DOHH2 (cell line): ENCODE results near the gene CFAP46.
"Not testable (repeated sequence)": the region's sequence is repeated elsewhere in the genome, so short reads cannot be mapped to it uniquely, and the experiment has no call there.

Experiments used
- H3F3A ChIP-seq: fragments of 200-600 bp; sonication (generic), shearing (Covaris generic); 2 replicates; pipeline ENCODE4 v1.6.0; 2016; ENCODE audit warnings: antibody characterized with exemption, mild to moderate bottlenecking; ENCODE audit not compliant: control insufficient read depth, insufficient read depth
- H3K27ac ChIP-seq: fragments of 200-600 bp; sonication (generic); 2 replicates; pipeline ENCODE4 v1.5.1; 2014; ENCODE audit warnings: low read depth, mild to moderate bottlenecking, low read length, moderate library complexity
- H3K27me3 ChIP-seq: fragments of 200-600 bp; sonication (generic); 2 replicates; pipeline ENCODE4 v1.6.1; 2014; ENCODE audit warnings: mild to moderate bottlenecking, low read length, mixed read lengths; ENCODE audit not compliant: control insufficient read depth
- H3K36me3 ChIP-seq: fragments of 200-600 bp; sonication (generic); 2 replicates; pipeline ENCODE4 v1.6.1; 2014; ENCODE audit warnings: mild to moderate bottlenecking, low read length, moderate library complexity, mixed read lengths; ENCODE audit not compliant: control insufficient read depth
- H3K4me1 ChIP-seq: fragments of 200-600 bp; sonication (generic); 2 replicates; pipeline ENCODE4 v1.6.1; 2014; ENCODE audit warnings: mild to moderate bottlenecking, low read length, mixed read lengths; ENCODE audit not compliant: control insufficient read depth
- H3K4me2 ChIP-seq: fragments of 200-600 bp; sonication (generic); 2 replicates; pipeline ENCODE4 v1.6.0; 2014; ENCODE audit warnings: mild to moderate bottlenecking, low read length, moderate library complexity
- H3K4me3 ChIP-seq: fragments of 200-600 bp; sonication (generic); 2 replicates; pipeline ENCODE4 v1.5.1; 2014; ENCODE audit warnings: mild to moderate bottlenecking, low read length, mixed read lengths
- H3K79me2 ChIP-seq: fragments of 200-600 bp; sonication (generic); 2 replicates; pipeline ENCODE4 v1.6.1; 2014; ENCODE audit warnings: mild to moderate bottlenecking, low read length, mixed read lengths; ENCODE audit not compliant: control insufficient read depth
- H3K9me2 ChIP-seq: fragments of 200-600 bp; sonication (generic); replicated peaks from 2 replicates; pipeline ENCODE4 v1.6.1; 2014; ENCODE audit warnings: mild to moderate bottlenecking, low read length, mixed read lengths; ENCODE audit not compliant: control insufficient read depth
- H3K9me3 ChIP-seq: fragments of 200-600 bp; sonication (generic); 2 replicates; pipeline ENCODE4 v1.6.1; 2014; ENCODE audit warnings: antibody characterized with exemption, low read length, mixed read lengths; ENCODE audit not compliant: control insufficient read depth, insufficient read depth
- H4K20me1 ChIP-seq: fragments of 200-600 bp; sonication (generic); 2 replicates; pipeline ENCODE4 v1.6.0; 2014; ENCODE audit warnings: low read depth, mild to moderate bottlenecking, antibody characterized with exemption, low read length, moderate library complexity; ENCODE audit not compliant: control insufficient read depth, insufficient read depth
- EZH2phosphoT487 ChIP-seq: fragments of 200-600 bp; sonication (generic); IDR thresholded peaks from 2 replicates; pipeline ENCODE4 v1.6.1; 2017; ENCODE audit warnings: borderline replicate concordance, mild to moderate bottlenecking, antibody characterized with exemption, low read length, moderate library complexity, mixed read lengths
- TF ChIP-seq, protein P1 (sequence below): fragments of 200-600 bp; sonication (generic); IDR thresholded peaks from one replicate; pipeline ENCODE4 v1.5.1; 2014; ENCODE audit warnings: antibody characterized with exemption, mild to moderate bottlenecking, low read depth, low read length; ENCODE audit not compliant: poor library complexity, severe bottlenecking

CFAP46 gene

DNA sequence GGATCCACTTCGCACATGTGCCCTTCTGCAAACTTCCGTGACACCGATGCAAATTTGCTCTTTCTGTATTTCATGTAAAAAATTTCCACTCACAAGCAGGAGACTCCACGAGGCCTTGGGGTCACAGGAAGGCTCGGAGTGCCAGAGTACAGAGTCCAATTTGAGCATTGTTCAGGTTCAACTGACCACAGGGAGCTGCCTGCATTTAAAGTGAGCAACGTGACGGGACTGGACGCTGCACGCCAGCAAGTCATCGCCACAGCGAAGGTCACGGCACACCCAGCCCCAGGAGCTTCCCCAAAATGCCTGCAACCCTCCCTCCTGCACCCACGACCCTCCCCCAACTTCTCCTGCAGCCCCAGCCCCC lies 115.0 kb downstream of the CFAP46 start:
- no peaks in the 10 kb centered on the region for H3K79me2 ChIP-seq

DNA sequence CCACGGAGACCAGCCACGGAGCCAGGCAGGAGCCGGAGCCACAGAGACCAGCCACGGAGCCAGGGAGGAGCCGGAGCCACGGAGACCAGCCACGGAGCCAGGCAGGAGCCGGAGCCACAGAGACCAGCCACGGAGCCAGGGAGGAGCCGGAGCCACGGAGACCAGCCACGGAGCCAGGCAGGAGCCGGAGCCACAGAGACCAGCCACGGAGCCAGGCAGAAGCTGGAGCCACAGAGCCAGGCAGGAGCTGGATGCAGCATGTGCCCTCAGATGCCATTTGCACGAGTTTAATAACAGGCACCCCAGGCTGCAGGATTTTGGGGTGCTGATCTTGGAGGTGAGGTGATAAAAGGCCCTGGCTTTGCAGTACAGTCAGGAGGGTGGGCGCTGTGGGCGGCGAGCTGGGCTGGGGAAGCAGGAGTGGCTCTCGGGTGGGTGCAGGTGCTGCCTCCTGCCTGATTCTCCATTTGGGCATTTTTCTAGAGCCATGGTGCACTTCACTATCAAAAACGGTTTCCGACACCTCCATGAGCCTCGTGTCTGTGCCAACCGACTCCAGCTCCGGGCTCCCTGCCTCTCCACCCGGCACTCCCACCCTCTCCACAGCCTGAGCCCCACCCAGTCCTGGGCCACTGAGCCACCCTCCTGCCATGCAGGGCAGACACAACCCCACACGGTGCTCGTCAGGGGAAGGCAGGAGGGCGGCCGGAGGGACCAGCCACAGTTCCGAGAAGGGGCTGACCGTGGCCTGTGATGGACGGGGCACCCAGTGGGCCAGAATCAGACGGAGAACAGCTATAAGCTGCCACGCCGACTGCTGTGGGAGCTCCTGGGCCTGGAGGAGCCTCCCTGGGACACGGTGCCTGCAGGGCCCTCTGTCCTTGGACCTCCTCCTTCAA lies 115.6 kb downstream of the CFAP46 start:
- peaks cover 37% of the 10 kb centered on the region for H3K9me3 ChIP-seq
- TF ChIP-seq EZH2phosphoT487, result no peak
- TF ChIP-seq, protein P1, sequence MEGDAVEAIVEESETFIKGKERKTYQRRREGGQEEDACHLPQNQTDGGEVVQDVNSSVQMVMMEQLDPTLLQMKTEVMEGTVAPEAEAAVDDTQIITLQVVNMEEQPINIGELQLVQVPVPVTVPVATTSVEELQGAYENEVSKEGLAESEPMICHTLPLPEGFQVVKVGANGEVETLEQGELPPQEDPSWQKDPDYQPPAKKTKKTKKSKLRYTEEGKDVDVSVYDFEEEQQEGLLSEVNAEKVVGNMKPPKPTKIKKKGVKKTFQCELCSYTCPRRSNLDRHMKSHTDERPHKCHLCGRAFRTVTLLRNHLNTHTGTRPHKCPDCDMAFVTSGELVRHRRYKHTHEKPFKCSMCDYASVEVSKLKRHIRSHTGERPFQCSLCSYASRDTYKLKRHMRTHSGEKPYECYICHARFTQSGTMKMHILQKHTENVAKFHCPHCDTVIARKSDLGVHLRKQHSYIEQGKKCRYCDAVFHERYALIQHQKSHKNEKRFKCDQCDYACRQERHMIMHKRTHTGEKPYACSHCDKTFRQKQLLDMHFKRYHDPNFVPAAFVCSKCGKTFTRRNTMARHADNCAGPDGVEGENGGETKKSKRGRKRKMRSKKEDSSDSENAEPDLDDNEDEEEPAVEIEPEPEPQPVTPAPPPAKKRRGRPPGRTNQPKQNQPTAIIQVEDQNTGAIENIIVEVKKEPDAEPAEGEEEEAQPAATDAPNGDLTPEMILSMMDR, result no peak
- no peaks in the 10 kb centered on the region for H4K20me1 ChIP-seq
- H3K79me2 ChIP-seq, result no peaks in the 10 kb centered on the region
- H3K27me3 ChIP-seq, result no peaks in the 10 kb centered on the region
- H3K4me1 ChIP-seq, result no peaks in the 10 kb centered on the region
- H3K9me2 ChIP-seq, result no peaks in the 10 kb centered on the region
- peaks cover 11% of the 10 kb centered on the region for H3F3A ChIP-seq
- no peak overlapping the region for H3K4me3 ChIP-seq
- H3K27ac ChIP-seq, result no peak overlapping the region
- no peak overlapping the region for H3K4me2 ChIP-seq
- no peaks in the 10 kb centered on the region for H3K36me3 ChIP-seq

More for the DNA sequence above, 115.0 kb downstream of the CFAP46 start:
- Histone ChIP-seq H3K27ac (no peak overlapping the region), H3K4me3 (no peak overlapping the region), H3K27me3 (no peaks in the 10 kb centered on the region), H3K36me3 (no peaks in the 10 kb centered on the region), H3K4me1 (no peaks in the 10 kb centered on the region), H4K20me1 (no peaks in the 10 kb centered on the region), H3K4me2 (no peak overlapping the region), H3K9me2 (no peaks in the 10 kb centered on the region), H3K9me3 (peaks cover 37% of the 10 kb centered on the region), H3F3A (peaks cover 11% of the 10 kb centered on the region)
- TF ChIP-seq, protein P1, result no peak
- TF ChIP-seq EZH2phosphoT487, result no peak

DNA sequence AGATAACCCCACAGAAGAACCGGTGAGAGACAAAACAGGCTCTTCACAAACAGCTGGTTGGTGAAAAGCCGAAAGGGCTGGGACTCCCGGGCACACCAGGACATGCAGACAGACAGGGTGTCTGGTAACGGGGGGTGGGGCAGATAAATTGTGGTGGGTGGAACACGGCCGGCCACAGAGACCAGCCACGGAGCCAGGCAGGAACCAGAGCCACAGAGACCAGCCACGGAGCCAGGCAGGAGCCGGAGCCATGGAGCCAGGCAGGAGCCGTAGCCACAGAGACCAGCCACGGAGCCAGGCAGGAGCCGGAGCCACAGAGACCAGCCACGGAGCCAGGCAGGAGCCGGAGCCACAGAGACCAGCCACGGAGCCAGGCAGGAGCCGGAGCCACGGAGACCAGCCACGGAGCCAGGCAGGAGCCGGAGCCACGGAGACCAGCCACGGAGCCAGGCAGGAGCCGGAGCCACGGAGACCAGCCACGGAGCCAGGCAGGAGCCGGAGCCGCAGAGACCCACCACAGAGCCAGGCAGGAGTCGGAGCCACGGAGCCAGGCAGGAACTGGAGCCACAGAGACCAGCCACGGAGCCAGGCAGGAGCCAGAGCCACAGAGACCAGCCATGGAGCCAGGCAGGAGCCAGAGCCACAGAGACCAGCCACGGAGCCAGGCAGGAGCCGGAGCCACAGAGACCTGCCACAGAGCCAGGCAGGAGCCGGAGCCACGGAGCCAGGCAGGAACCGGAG lies 116.4 kb downstream of the CFAP46 start:
- H3K36me3 ChIP-seq, H3K4me2 ChIP-seq, H3K4me3 ChIP-seq, H3K79me2 ChIP-seq, H3K4me1 ChIP-seq, H4K20me1 ChIP-seq, H3K27me3 ChIP-seq, H3K9me2 ChIP-seq, H3K27ac ChIP-seq: not testable (repeated sequence)
- H3F3A ChIP-seq, result peaks cover 11% of the 10 kb centered on the region
- H3K9me3 ChIP-seq, result peaks cover 37% of the 10 kb centered on the region

DNA sequence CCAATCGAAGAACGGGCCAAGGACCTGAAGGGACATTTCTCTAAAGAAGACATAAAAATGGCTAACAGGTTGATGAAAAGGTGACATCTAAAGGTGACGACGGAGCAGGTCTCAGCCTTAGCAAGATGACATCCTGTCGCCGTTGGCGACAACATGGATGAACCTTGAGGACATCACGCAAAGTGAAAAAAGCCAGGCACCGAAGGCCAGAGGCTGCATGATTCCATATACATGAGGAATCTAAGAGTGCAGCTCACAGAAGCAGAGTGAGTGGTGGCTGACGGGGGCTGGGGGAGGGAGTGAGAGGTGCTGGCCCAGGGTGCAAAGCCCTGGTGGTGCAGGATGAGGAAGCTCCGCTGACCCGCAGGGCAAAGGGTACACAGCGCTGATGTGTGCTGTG lies 122.3 kb downstream of the CFAP46 start:
- no peaks in the 10 kb centered on the region for H4K20me1 ChIP-seq
- no peaks in the 10 kb centered on the region for H3K36me3 ChIP-seq
- TF ChIP-seq, protein P1, result no peak
- TF ChIP-seq EZH2phosphoT487, result no peak
- H3K27ac ChIP-seq, result no peak overlapping the region
- H3K79me2 ChIP-seq, result no peaks in the 10 kb centered on the region
- no peak overlapping the region for H3K4me2 ChIP-seq
- H3K9me3 ChIP-seq, result peaks cover 16% of the 10 kb centered on the region; the same call in 1 of the 2 replicates
- no peaks in the 10 kb centered on the region for H3K4me1 ChIP-seq
- H3K27me3 ChIP-seq, result no peaks in the 10 kb centered on the region
- H3K4me3 ChIP-seq, result no peak overlapping the region
- no peaks in the 10 kb centered on the region for H3K9me2 ChIP-seq
- H3F3A ChIP-seq, result no peaks in the 10 kb centered on the region
